OCI-LY7 (cell line): ENCODE results near the gene FMN1. TPM values are rescaled to one million over a fixed set of nuclear protein-coding genes. Genes with fewer than 3 reads are reported as not detected.

Experiments used
- BruUV-seq: library from RNA; stranded (reverse); fragments of 400-500 nt; replicated peaks from 2 replicates; lab custom pipeline; 2021; lab: Mats Ljungman, UMichigan
- CTCF ChIA-PET: fragments of 300-600 bp; sonication (Branson Sonifier 250); formaldehyde crosslinking; loops from one replicate; lab custom pipeline; 2022; ENCODE audit warnings: antibody characterized with exemption; ENCODE audit not compliant: unreplicated experiment; lab: Charles Lee
- POLR2A ChIA-PET: fragments of 300-600 bp; sonication (Branson Sonifier 250); formaldehyde crosslinking; loops from one replicate; lab custom pipeline; 2022; ENCODE audit warnings: antibody characterized with exemption; lab: Charles Lee
- DNase-seq: peaks from one replicate; pipeline ENCODE4 v3.0.0-alpha.2; 2015; ENCODE audit warnings: low spot score
- H2AFZ ChIP-seq: fragments of 200-600 bp; sonication (generic), shearing (Covaris generic); 2 replicates; pipeline ENCODE4 v1.6.1; 2014; ENCODE audit warnings: mild to moderate bottlenecking, antibody characterized with exemption, low read length, moderate library complexity
- H3K27ac ChIP-seq: fragments of 200-600 bp; sonication (generic); 2 replicates; pipeline ENCODE4 v1.5.1; 2014; ENCODE audit warnings: mixed run types, low read depth, mild to moderate bottlenecking, moderate library complexity, low read length, inconsistent platforms; ENCODE audit not compliant: poor library complexity, severe bottlenecking
- H3K36me3 ChIP-seq: fragments of 200-600 bp; sonication (generic); 2 replicates; pipeline ENCODE4 v1.6.1; 2014; ENCODE audit warnings: mild to moderate bottlenecking, antibody characterized with exemption, low read length, moderate library complexity, mixed read lengths; ENCODE audit not compliant: insufficient read depth
- H3K4me1 ChIP-seq: fragments of 200-600 bp; sonication (generic); 2 replicates; pipeline ENCODE4 v1.5.1; 2014; ENCODE audit warnings: mild to moderate bottlenecking, low read length; ENCODE audit not compliant: insufficient read depth, poor library complexity, severe bottlenecking
- H3K4me2 ChIP-seq: fragments of 200-600 bp; sonication (generic); 2 replicates; pipeline ENCODE4 v1.6.1; 2014; ENCODE audit warnings: mild to moderate bottlenecking, low read length
- H3K4me3 ChIP-seq: fragments of 200-600 bp; sonication (generic); 2 replicates; pipeline ENCODE4 v1.5.1; 2014; ENCODE audit warnings: mild to moderate bottlenecking, low read depth, low read length; ENCODE audit not compliant: poor library complexity, severe bottlenecking
- H3K79me2 ChIP-seq: fragments of 200-600 bp; sonication (generic); 2 replicates; pipeline ENCODE4 v1.6.1; 2016; ENCODE audit warnings: low read depth, mild to moderate bottlenecking, low read length, moderate library complexity, mixed read lengths; ENCODE audit not compliant: insufficient read depth
- H3K9me2 ChIP-seq: fragments of 200-600 bp; sonication (generic); 2 replicates; pipeline ENCODE4 v1.6.1; 2016; ENCODE audit warnings: mild to moderate bottlenecking, low read length, mixed read lengths; ENCODE audit not compliant: insufficient read depth
- H3K9me3 ChIP-seq: fragments of 200-600 bp; sonication (generic); 2 replicates; pipeline ENCODE4 v1.6.1; 2014; ENCODE audit warnings: mild to moderate bottlenecking, mixed run types, low read length, mixed read lengths
- H4K20me1 ChIP-seq: fragments of 200-600 bp; sonication (generic); 2 replicates; pipeline ENCODE4 v1.6.1; 2014; ENCODE audit warnings: mild to moderate bottlenecking, antibody characterized with exemption, low read length, moderate library complexity, mixed read lengths; ENCODE audit not compliant: insufficient read depth
- CTCF ChIP-seq: fragments of 200-600 bp; sonication (generic); conservative IDR thresholded peaks from 2 replicates; pipeline ENCODE4 v1.5.1; 2014; ENCODE audit warnings: mild to moderate bottlenecking, antibody characterized with exemption, low read length, moderate library complexity, mixed read lengths
- EZH2phosphoT487 ChIP-seq: fragments of 200-600 bp; sonication (generic); IDR thresholded peaks from 2 replicates; pipeline ENCODE4 v1.6.1; 2018; ENCODE audit warnings: low read depth, borderline replicate concordance, mild to moderate bottlenecking, mixed run types, antibody characterized with exemption, low read length, moderate library complexity, mixed read lengths
- intact Hi-C: fragments of 100-400 bp; cut with micrococcal nuclease; formaldehyde crosslinking; loops from one replicate; pipeline ENCODE4 v1.10.0; 2022; ENCODE audit not compliant: unreplicated experiment
- total RNA-seq, 2 experiments: library from RNA; depleted of rRNA in 1 of 2; stranded (reverse); fragments of >200 nt in 1 of 2; shearing (Covaris generic) in 1 of 2; gene quantifications; 2 replicates each; pipeline ENCODE4 v1.2.3, GENCODE V29; 2014 to 2022

The FMN1 gene
- total RNA-seq, 2 experiments from 2014 or later, result 3.2 to 4.2 TPM

DNA sequence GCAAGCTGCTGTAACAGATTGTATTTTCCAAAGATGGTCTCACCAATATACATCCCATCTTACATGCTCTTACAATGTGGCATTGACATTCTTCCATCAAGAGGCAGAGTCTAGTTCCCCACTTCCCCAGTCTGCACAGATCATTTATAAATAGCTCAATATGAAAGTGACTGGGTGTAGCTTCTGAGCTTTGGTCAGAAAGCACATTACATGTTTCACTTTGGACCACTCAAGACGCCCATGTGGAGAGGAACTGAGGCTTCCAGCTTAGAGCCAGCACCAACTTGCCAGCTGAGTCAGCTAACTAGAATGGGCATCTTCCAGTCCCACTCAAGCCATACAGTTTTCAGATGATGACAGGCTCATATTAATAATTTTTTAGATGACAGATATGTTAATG, 431.2 kb downstream of the FMN1 start:
- Histone ChIP-seq H3K4me3 (no peak overlapping the region), H4K20me1 (no peaks in the 10 kb centered on the region), H2AFZ (no peak overlapping the region), H3K79me2 (no peaks in the 10 kb centered on the region), H3K4me1 (no peaks in the 10 kb centered on the region), H3K9me2 (no peaks in the 10 kb centered on the region), H3K4me2 (no peak overlapping the region), H3K27ac (no peak overlapping the region), H3K9me3 (no peaks in the 10 kb centered on the region), H3K36me3 (no peaks in the 10 kb centered on the region)
- intact Hi-C loops, result no loop called here
- no peak for DNase-seq
- BruUV-seq, result no TSS peak
- TF ChIP-seq CTCF (no peak), EZH2phosphoT487 (no peak)
- POLR2A ChIA-PET, result interaction anchor here (0.6 kb wide), 1 partner anchor 195 kb away, joined by 3 read pairs; no protein-coding TSS in a partner anchor
- CTCF ChIA-PET, result no interaction called here

GRCh38 chr15:32757426-32757825, 437.1 kb downstream of the FMN1 start:
- Histone ChIP-seq H3K9me2 (no peaks in the 10 kb centered on the region), H3K27ac (no peak overlapping the region), H3K4me1 (no peaks in the 10 kb centered on the region), H3K79me2 (no peaks in the 10 kb centered on the region), H3K9me3 (no peaks in the 10 kb centered on the region), H2AFZ (no peak overlapping the region), H3K36me3 (no peaks in the 10 kb centered on the region), H3K4me2 (no peak overlapping the region), H3K4me3 (no peak overlapping the region), H4K20me1 (no peaks in the 10 kb centered on the region)
- ChIA-PET POLR2A (no interaction called here), CTCF (no interaction called here)
- intact Hi-C loops, result no loop called here
- DNase-seq, result no peak
- no TSS peak for BruUV-seq
- TF ChIP-seq EZH2phosphoT487 (no peak), CTCF (no peak)

DNA sequence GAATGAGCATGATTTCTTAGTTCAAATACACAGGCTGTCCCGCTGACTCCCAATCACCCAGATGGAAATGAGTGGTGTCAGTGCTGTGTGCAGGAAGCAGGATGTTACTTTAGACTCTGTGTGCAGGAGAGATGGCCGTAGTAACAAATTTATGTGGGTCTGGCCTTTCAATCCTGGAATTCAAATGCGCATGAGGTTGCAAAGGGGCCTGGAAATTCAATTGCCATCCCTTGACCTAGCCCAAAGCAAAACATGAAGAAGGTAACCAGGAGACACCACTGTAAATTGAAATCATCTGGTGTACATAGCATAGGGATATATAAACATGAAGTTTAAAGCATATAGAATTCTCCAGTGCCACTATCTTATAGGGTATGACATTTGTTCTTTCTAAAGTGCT, 443.5 kb downstream of the FMN1 start:
- no peak overlapping the region for H2AFZ ChIP-seq
- H3K4me3 ChIP-seq, result no peak overlapping the region
- intact Hi-C loops, result no loop called here
- ChIA-PET CTCF (no interaction called here), POLR2A (interaction anchor here (0.7 kb wide), 1 partner anchor 10 kb away, joined by 3 read pairs; no protein-coding TSS in a partner anchor)
- H3K27ac ChIP-seq, result no peak overlapping the region
- H3K9me3 ChIP-seq, result no peaks in the 10 kb centered on the region
- no peak for DNase-seq
- TF ChIP-seq EZH2phosphoT487 (no peak), CTCF (no peak)
- H3K36me3 ChIP-seq, result no peaks in the 10 kb centered on the region
- H4K20me1 ChIP-seq, result no peaks in the 10 kb centered on the region
- H3K4me1 ChIP-seq, result no peaks in the 10 kb centered on the region
- H3K79me2 ChIP-seq, result no peaks in the 10 kb centered on the region
- H3K4me2 ChIP-seq, result no peak overlapping the region
- H3K9me2 ChIP-seq, result no peaks in the 10 kb centered on the region
- BruUV-seq, result no TSS peak
